Measurements from ENCODE around the gene PMVK.

PMVK gene

GRCh38 chr1:154945962-154946850, 9.7 kb upstream of the PMVK start:
- DNase-seq, result no peak

- no peak for DNase-seq
These were observed 8.8 kb upstream of the PMVK start for GRCh38 chr1:154945160-154945961.

- DNase-seq, result no peak
These were observed 8.1 kb upstream of the PMVK start for GRCh38 chr1:154944401-154945159.

GRCh38 chr1:154943649-154944400, 7.3 kb upstream of the PMVK start:
- peak; percentile 42 for DNase-seq

- DNase-seq, result no peak
These were observed 5.0 kb upstream of the PMVK start for GRCh38 chr1:154941333-154942013.

- DNase-seq, result no peak
These were observed 4.2 kb upstream of the PMVK start for GRCh38 chr1:154940651-154941194.

GRCh38 chr1:154940213-154940560, 3.7 kb upstream of the PMVK start:
- DNase-seq, result no peak

- no peak for DNase-seq
These were observed 2.3 kb upstream of the PMVK start for GRCh38 chr1:154938604-154939399.

GRCh38 chr1:154937988-154938386, 1.5 kb upstream of the PMVK start:
- DNase-seq, result no peak

GRCh38 chr1:154937085-154937987, 817 bp upstream of the PMVK start:
- peak; percentile 87 for DNase-seq

GRCh38 chr1:154935749-154936554, 567 bp downstream of the PMVK start:
- no peak for DNase-seq

- no peak for DNase-seq
These were observed 2.1 kb downstream of the PMVK start for GRCh38 chr1:154934358-154934948.

GRCh38 chr1:154931940-154932487, 4.5 kb downstream of the PMVK start:
- DNase-seq, result no peak

- DNase-seq, result no peak
These were observed 10.3 kb downstream of the PMVK start for GRCh38 chr1:154926201-154926600.

GRCh38 chr1:154925335-154926170, 11.0 kb downstream of the PMVK start:
- DNase-seq, result no peak

- DNase-seq, result no peak
These were observed 12.8 kb downstream of the PMVK start for GRCh38 chr1:154923695-154924094.

- peak; percentile 41 for DNase-seq
These were observed 23.2 kb downstream of the PMVK start for GRCh38 chr1:154913273-154913672.
